GM19043 (cell line): ENCODE measurements around the gene ATF2.
A peak's percentile ranks its signal among the peaks of the same experiment; 100 is the strongest.
"Not testable (repeated sequence)": the region's sequence is repeated elsewhere in the genome, so short reads cannot be mapped to it uniquely, and the experiment has no call there.

Experiments
- ATAC-seq: cut with Tn5 transposase; IDR thresholded peaks from one replicate; pipeline ENCODE4 v1.9.1; 2021; ENCODE audit warnings: low read depth; ENCODE audit not compliant: unreplicated experiment

ATF2 gene

GRCh38 chr2:175167076-175167791 lies 769 bp downstream of the ATF2 start:
- ATAC-seq = peak; percentile 1

DNA sequence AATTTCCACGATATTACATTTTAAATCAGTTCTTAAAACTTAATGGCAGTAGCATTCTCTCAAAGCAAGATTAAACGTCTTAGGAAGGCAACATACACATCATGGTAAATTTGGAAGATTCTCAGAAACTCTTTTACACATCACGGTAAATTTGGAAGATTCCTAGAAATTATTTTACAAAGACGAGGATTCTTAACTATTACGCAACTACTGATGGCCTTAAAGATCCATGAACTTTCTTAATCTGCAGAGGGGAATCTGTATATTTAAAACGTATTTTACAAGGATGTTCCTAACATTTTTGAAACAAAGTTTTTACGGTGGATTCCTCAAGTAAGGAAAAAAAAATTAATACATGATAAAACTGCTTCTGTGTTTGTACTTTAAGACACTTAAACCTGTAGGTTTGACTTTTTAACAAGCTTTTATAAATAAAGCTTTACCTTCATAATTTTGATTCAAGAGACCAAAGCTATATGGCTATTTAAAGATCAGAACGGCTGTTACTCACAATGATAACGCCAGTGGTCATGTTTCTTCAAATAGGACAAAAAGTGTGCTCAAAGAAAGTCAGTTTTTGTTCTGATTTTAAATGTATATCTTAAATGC lies 1.7 kb downstream of the ATF2 start:
- ATAC-seq = no peak

GRCh38 chr2:175164235-175164634 lies 3.8 kb downstream of the ATF2 start:
- ATAC-seq = no peak

DNA sequence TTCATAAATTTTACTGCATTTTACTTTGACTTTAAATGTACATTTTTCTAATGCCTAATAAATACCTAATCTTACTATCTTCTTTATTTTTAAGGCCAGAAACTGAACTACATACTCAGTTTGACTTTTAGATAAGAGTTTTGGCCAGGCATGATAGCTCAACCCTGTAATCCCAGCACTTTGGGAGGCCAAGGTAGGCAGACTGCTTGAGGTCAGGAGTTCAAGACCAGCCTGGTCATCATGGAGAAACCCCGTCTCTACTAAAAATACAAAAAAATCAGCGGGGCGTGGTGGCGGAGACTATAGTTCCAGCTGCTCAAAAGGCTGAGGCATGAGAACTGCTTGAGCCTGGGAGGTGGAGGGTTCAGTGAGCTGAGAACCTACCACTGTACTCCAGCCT lies 9.1 kb downstream of the ATF2 start:
- ATAC-seq = no peak

GRCh38 chr2:175156534-175156933 lies 11.5 kb downstream of the ATF2 start:
- ATAC-seq = no peak

DNA sequence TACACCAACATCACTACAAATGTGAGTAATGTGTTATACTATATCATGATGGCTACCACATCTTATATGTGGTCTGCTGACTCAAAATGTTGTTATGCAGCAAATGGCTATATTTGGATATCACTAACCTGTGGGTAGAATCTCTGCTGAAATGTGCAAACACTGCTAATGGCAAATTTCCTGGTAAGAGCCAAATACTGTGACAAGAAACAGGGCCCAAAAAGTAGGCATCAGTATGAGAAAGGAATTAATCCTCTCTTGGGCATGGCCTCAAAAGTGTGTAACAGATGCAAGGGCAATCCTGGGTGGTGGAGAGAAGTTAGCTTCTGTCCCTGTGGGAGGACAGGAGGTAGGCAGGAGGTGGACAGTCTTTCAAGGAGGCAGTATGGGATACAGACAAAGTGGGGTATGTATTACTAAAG lies 13.3 kb downstream of the ATF2 start:
- ATAC-seq = no peak

- peak; percentile 86 for ATAC-seq
These were observed 15.8 kb downstream of the ATF2 start for GRCh38 chr2:175152242-175152641.

- no peak for ATAC-seq
These were observed 16.2 kb downstream of the ATF2 start for GRCh38 chr2:175151791-175152190.

- ATAC-seq = no peak
These were observed 20.8 kb downstream of the ATF2 start for GRCh38 chr2:175147186-175147585.

GRCh38 chr2:175143678-175144077 lies 24.3 kb downstream of the ATF2 start:
- ATAC-seq = no peak

DNA sequence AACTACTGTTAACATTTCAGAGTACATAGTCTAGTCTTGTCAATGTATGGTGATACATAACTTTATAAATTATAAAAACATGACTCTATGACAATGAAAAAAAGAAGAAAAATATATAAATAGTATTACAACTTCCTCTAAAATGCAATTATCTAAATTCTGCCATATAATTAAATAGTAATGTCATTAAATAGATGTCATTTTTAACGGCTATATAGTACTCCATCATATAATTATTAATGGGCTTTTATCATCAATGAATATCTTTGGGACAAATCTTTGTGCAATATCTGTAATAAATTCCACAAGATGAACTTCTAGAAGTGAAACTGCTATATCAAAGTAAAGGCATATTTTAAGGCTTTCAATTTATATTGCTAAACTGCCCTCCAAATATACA lies 24.8 kb downstream of the ATF2 start:
- no peak for ATAC-seq

GRCh38 chr2:175140332-175140731 lies 27.7 kb downstream of the ATF2 start:
- no peak for ATAC-seq

- ATAC-seq = no peak
These were observed 30.2 kb downstream of the ATF2 start for GRCh38 chr2:175137793-175138192.

- peak; percentile 62 for ATAC-seq
These were observed 31.4 kb downstream of the ATF2 start for GRCh38 chr2:175136334-175137215.

DNA sequence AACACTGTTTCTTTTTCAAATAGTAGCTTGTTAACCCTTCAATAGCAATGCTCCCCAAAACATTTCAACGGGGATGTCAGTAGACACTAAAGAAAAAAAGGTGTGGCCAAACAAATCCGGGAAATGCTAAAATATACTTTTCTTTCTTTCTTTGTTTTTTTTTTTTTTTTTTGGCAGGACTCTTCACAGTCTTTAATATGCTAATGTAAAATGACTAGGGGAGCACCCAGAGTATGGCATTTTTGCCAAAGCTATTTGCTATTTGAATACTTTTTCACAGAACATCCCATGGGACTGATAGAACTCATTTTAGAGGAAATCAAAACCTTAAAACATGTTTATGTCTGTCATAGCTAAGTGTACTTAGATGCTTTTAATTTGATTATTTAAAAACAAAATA lies 32.1 kb downstream of the ATF2 start:
- ATAC-seq = no peak

DNA sequence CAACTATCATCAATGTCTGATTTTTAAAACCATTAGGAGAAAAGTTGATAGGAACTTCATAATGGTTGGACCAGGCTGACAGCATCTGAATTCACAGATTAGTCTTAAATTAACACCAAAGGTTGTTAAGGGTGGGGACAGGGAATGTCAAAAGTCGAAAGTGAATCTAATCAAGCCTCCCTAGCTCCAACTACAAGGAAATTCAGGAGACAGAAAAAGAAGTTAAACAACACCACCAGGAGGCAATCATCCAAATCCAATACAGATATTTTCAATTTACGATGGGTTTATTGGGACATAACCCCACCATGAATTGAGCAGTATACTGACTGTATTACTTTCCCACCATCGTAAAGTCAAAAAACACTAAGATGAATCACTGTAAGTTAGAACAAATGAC lies 32.8 kb downstream of the ATF2 start:
- no peak for ATAC-seq

DNA sequence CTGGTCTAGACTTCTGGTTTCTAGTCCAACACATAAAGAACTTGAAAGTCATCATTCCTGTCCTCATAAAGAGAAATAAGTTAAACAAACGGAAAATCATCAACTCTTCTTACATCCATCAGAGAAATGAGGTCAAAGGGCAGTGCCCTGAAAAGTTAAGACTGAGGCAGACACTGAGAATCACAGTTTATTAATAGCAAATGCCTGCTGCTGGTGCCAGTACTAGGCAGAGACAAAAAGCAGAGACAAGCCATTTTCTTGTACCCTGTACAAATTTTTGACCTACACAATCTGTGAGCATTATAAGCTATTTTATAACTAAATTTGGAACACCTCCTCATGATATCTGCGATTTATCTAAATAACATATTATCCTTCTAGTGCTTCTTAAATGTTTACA lies 36.8 kb downstream of the ATF2 start:
- no peak for ATAC-seq

GRCh38 chr2:175126661-175127060 lies 41.3 kb downstream of the ATF2 start:
- ATAC-seq = no peak

GRCh38 chr2:175123254-175123653 lies 44.7 kb downstream of the ATF2 start:
- no peak for ATAC-seq

DNA sequence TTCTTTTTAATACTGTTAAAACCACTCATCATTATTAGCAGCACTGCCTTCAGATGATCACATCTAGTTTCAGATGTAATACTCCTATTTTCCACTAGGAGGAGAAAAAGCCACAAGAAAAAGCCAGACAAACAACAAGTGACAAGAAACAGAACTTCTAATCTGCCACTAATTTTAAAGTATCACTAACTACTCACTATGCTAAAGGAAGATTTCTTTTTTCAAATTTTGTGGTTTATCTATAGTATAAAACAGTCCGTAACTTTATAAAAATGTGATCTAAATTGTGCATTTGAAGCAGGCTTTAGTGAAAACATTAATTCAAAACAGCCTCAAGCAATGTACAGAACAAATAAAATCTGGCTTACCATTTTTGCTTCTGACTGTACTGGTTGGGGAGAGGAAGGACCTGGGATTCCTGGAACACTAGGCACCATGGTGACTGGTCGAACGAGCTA lies 56.8 kb downstream of the ATF2 start:
- ATAC-seq = no peak

DNA sequence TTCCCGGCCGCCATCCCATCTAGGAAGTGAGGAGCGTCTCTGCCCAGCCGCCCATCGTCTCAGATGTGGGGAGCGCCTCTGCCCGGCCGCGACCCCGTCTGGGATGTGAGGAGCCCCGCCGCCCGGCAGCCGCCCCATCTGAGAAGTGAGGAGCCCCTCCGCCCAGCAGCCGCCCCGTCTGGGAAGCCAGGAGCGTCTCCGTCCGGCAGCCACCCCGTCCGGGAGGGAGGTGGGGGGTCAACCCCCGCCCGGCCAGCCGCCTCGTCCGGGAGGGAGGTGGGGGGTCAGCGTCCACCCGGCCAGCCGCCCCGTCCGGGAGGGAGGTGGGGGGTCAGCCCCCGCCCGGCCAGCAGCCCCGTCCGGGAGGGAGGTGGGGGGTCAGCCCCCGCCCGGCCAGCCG lies 59.9 kb downstream of the ATF2 start:
- ATAC-seq = not testable (repeated sequence)
